Lung (tissue), 12 donors: ENCODE data around the gene TRPC4AP. TPM values are rescaled to one million over a fixed set of nuclear protein-coding genes. Genes with fewer than 3 reads are reported as not detected.
A peak's percentile ranks its signal among the peaks of the same experiment; 100 is the strongest.

Experiments used
- ATAC-seq: fragments of 200-7000 bp; cut with Tn5 transposase; one replicate; pipeline ENCODE4 v1.9.1; 2020; ENCODE audit warnings: moderate number of reproducible peaks; ENCODE audit not compliant: insufficient read depth, low FRiP score
- DNase-seq, 3 donors: peaks; one replicate each; pipeline ENCODE4 v3.0.0-alpha.2; 2013 to 2017
- H3K27ac ChIP-seq, 2 donors: one replicate each; pipeline ENCODE4 v1.5.1; 2013; ENCODE audit warnings: mild to moderate bottlenecking in 2 of 2, moderate library complexity in 2 of 2, control low read depth in 1 of 2, inconsistent platforms in 1 of 2, low read depth in 1 of 2, low read length in 1 of 2
- H3K27me3 ChIP-seq, 3 donors: one replicate each; pipeline ENCODE4 v1.5.1; 2013; ENCODE audit warnings: low read length in 2 of 3; ENCODE audit not compliant: control insufficient read depth in 3 of 3, insufficient read depth in 3 of 3
- H3K36me3 ChIP-seq, 4 donors: one replicate each; pipeline ENCODE4 v1.5.1; 2013; ENCODE audit warnings: low read length in 4 of 4, mild to moderate bottlenecking in 1 of 4, moderate library complexity in 1 of 4; ENCODE audit not compliant: control insufficient read depth in 4 of 4, insufficient read depth in 4 of 4
- H3K4me1 ChIP-seq, 5 donors: one replicate each; pipeline ENCODE4 v1.5.1; 2013; ENCODE audit warnings: low read length in 5 of 5, mild to moderate bottlenecking in 2 of 5, moderate library complexity in 1 of 5; ENCODE audit not compliant: control insufficient read depth in 5 of 5, insufficient read depth in 5 of 5
- H3K4me3 ChIP-seq: one replicate; pipeline ENCODE4 v1.5.1; 2013; ENCODE audit warnings: mild to moderate bottlenecking, control low read depth, moderate library complexity
- H3K9ac ChIP-seq, 2 donors: one replicate each; pipeline ENCODE4 v1.5.1; 2013; ENCODE audit warnings: low read length in 2 of 2, control low read depth in 1 of 2; ENCODE audit not compliant: insufficient read depth in 1 of 2
- H3K9me3 ChIP-seq, 4 donors: one replicate each; pipeline ENCODE4 v1.5.1; 2013; ENCODE audit warnings: low read length in 3 of 4, mild to moderate bottlenecking in 1 of 4, moderate library complexity in 1 of 4; ENCODE audit not compliant: control insufficient read depth in 4 of 4, insufficient read depth in 3 of 4
- WGBS, 2 donors: extraction: QIAGEN DNeasy Blood & Tissue Kit; methylation state at CpG; one replicate each; pipeline ENCODE4 v1.1.7; 2013; 5-methylcytosine and 5-hydroxymethylcytosine counted together
- polyA plus RNA-seq, 2 donors: library from polyadenylated mRNA; stranded (reverse); fragments of 200-250 nt; gene quantifications; one replicate each; pipeline ENCODE4 v1.2.1, GENCODE V29; 2013
- total RNA-seq, 2 donors: library from RNA; depleted of rRNA in 1 of 2; stranded (reverse); fragments of >200 nt in 1 of 2; gene quantifications; one replicate each; pipeline ENCODE4 v1.2.1, GENCODE V29; 2014 to 2021
- TF ChIP-seq, protein P1 (sequence below): IDR thresholded peaks from 2 replicates; pipeline ENCODE4 v1.5.1; 2012; ENCODE audit warnings: mild to moderate bottlenecking; ENCODE audit errors: control extremely low read depth, extremely low read depth
- donor health status: control.
- donor health status: control.
- donor health status: Bipolar disorder and iron deficiency.
- donor health status: healthy.
- donor health status: DM: yes; HTN: yes; CAD: no.

The TRPC4AP gene
- total and polyA plus RNA-seq, 4 donors, result 37.6 to 62.5 (median 50.2) TPM

DNA sequence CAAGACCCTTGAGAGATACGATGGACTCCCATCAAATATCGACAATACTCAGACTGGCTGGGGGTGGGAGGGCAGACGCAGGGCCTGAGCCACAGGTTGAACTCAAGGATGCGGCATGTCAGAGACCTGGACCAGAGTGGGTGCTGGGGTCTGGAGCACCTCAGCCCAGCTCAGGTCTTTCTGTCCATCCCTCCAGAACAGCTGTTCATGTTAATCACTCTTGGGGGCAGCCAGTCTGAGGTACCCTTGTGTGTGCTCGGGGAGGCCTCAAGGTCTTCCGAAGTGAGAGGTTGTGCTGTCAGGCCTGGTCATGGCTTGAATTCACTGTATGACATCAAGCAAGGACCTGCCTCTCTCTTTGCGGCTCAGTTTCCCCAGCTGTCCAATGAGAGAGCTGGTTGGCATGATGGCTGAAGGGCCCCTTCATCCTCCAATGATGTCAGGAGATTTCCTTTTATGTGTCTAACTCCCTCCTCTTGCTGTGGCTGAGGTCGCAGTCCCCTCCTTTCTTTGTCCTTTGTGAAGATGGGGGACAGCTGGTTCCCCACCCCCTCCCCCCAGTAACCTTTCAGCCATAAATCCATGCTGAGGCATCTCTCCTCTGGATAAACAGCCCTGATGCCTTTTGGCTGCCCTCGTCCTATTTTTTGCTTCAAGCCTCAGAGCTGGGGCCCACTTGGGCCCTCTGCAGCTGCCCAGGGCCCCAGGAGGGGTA is 121.6 kb downstream of the TRPC4AP start:
- DNase-seq, result peak in 2 of 3 donors; percentile 18 to 20
- H3K4me3 ChIP-seq, result no peak overlapping the region
- WGBS, 2 donors, result 93 to 96% methylated on average over 9 of the region's 9 CpGs

DNA sequence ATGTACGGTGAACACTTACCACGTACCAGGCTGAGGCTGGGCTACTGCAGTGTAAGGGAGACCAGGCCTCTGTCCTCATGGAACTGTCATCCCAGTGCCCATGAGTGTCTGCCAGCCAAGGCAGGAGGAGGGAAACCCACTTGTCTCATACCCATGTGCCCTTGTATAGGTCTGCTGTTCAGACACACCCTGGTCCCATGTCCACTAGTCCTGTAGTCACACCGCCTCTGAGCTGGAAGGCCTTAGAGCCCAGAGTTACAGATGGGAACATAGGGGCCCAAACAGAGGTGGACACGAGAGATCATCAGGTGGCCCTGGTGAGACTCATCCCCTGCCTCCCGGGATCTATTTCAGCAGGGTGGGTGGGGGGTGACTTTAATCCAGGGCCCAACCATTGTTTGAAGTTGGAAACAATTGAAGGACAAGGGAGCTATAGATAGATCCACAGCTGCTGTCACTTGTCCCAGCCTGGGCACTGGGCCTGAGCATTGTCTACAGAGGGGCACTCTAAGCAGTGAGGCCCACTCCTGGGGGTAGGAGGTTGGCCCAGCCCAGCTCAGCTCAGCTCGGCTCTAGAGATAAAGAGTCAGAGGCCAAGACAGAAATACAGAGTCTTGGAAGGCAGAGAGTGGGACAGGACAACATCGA is 122.3 kb downstream of the TRPC4AP start:
- H3K4me3 ChIP-seq, result no peak overlapping the region
- peaks cover 0 to 24% (median 0%) of the 10 kb centered on the region in 5 donors for H3K4me1 ChIP-seq
- 89 to 92% methylated on average over 7 of the region's 7 CpGs for WGBS, 2 donors
- H3K36me3 ChIP-seq, result no peaks in the 10 kb centered on the region
- no peaks in the 10 kb centered on the region for H3K27me3 ChIP-seq
- H3K9me3 ChIP-seq, result no peaks in the 10 kb centered on the region
- ATAC-seq (no peak), DNase-seq (no peak)
- TF ChIP-seq, protein P1, sequence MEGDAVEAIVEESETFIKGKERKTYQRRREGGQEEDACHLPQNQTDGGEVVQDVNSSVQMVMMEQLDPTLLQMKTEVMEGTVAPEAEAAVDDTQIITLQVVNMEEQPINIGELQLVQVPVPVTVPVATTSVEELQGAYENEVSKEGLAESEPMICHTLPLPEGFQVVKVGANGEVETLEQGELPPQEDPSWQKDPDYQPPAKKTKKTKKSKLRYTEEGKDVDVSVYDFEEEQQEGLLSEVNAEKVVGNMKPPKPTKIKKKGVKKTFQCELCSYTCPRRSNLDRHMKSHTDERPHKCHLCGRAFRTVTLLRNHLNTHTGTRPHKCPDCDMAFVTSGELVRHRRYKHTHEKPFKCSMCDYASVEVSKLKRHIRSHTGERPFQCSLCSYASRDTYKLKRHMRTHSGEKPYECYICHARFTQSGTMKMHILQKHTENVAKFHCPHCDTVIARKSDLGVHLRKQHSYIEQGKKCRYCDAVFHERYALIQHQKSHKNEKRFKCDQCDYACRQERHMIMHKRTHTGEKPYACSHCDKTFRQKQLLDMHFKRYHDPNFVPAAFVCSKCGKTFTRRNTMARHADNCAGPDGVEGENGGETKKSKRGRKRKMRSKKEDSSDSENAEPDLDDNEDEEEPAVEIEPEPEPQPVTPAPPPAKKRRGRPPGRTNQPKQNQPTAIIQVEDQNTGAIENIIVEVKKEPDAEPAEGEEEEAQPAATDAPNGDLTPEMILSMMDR, result no peak
- no peak overlapping the region for H3K9ac ChIP-seq
- H3K27ac ChIP-seq, result no peak overlapping the region

More for the DNA sequence above, 121.6 kb downstream of the TRPC4AP start:
- Histone ChIP-seq H3K9me3 (no peaks in the 10 kb centered on the region), H3K36me3 (no peaks in the 10 kb centered on the region), H3K27me3 (peaks cover 0 to 1% (median 0%) of the 10 kb centered on the region in 3 donors), H3K9ac (no peak overlapping the region), H3K4me1 (peaks cover 0 to 24% (median 0%) of the 10 kb centered on the region in 5 donors), H3K27ac (no peak overlapping the region)
- no peak for ATAC-seq
- TF ChIP-seq, protein P1, result no peak

GRCh38 chr20:34968042-34968775 is 124.4 kb downstream of the TRPC4AP start:
- Histone ChIP-seq H3K27ac (no peak overlapping the region), H3K27me3 (no peaks in the 10 kb centered on the region), H3K36me3 (no peaks in the 10 kb centered on the region), H3K9ac (no peak overlapping the region), H3K4me1 (peaks cover 0 to 24% (median 0%) of the 10 kb centered on the region in 5 donors), H3K9me3 (no peaks in the 10 kb centered on the region), H3K4me3 (no peak overlapping the region)
- DNase-seq (no peak), ATAC-seq (no peak)
- WGBS, 2 donors, result 83 to 89% methylated on average over 7 of the region's 7 CpGs
- TF ChIP-seq, protein P1, result no peak
